HG03432 (cell line): ENCODE data around the gene MEGF6.

ENCODE experiments used
- ATAC-seq: cut with Tn5 transposase; IDR thresholded peaks from one replicate; pipeline ENCODE4 v1.9.1; 2021; ENCODE audit warnings: mild to moderate bottlenecking, moderate library complexity; ENCODE audit not compliant: unreplicated experiment

The MEGF6 gene

GRCh38 chr1:3527774-3528173 lies 83.5 kb downstream of the MEGF6 start:
- no peak for ATAC-seq

- no peak for ATAC-seq
Observed at GRCh38 chr1:3525551-3526482, 85.5 kb downstream of the MEGF6 start.

- no peak for ATAC-seq
Observed at GRCh38 chr1:3524556-3525203, 86.6 kb downstream of the MEGF6 start.

- ATAC-seq = no peak
Observed at GRCh38 chr1:3523980-3524379, 87.3 kb downstream of the MEGF6 start.

- no peak for ATAC-seq
Observed at GRCh38 chr1:3522564-3523265, 88.6 kb downstream of the MEGF6 start.

- no peak for ATAC-seq
Observed at GRCh38 chr1:3522112-3522511, 89.2 kb downstream of the MEGF6 start.

- ATAC-seq = no peak
Observed at GRCh38 chr1:3521426-3521825, 89.9 kb downstream of the MEGF6 start.

- ATAC-seq = no peak
Observed at GRCh38 chr1:3520419-3521378, 90.6 kb downstream of the MEGF6 start.

- ATAC-seq = no peak
Observed at GRCh38 chr1:3519301-3519885, 91.9 kb downstream of the MEGF6 start.

GRCh38 chr1:3518756-3519155 lies 92.6 kb downstream of the MEGF6 start:
- ATAC-seq = no peak

GRCh38 chr1:3518256-3518655 lies 93.1 kb downstream of the MEGF6 start:
- ATAC-seq = no peak

GRCh38 chr1:3516911-3517675 lies 94.2 kb downstream of the MEGF6 start:
- no peak for ATAC-seq

GRCh38 chr1:3516481-3516869 lies 94.8 kb downstream of the MEGF6 start:
- no peak for ATAC-seq

- ATAC-seq = no peak
Observed at GRCh38 chr1:3515774-3516480, 95.4 kb downstream of the MEGF6 start.

- no peak for ATAC-seq
Observed at GRCh38 chr1:3515272-3515671, 96.0 kb downstream of the MEGF6 start.

GRCh38 chr1:3514404-3514803 lies 96.9 kb downstream of the MEGF6 start:
- ATAC-seq = no peak

GRCh38 chr1:3511856-3512255 lies 99.5 kb downstream of the MEGF6 start:
- ATAC-seq = no peak

- no peak for ATAC-seq
Observed at GRCh38 chr1:3511306-3511705, 100.0 kb downstream of the MEGF6 start.

- ATAC-seq = no peak
Observed at GRCh38 chr1:3510956-3511250, 100.4 kb downstream of the MEGF6 start.
